NCI-H460 (cell line): ENCODE measurements around the gene ZNF148. TPM values are rescaled to one million over a fixed set of nuclear protein-coding genes. Genes with fewer than 3 reads are reported as not detected.

Source experiments
- DNase-seq: peaks from one replicate; pipeline ENCODE4 v3.0.0-alpha.2; 2016; ENCODE audit warnings: low read depth; ENCODE audit errors: extremely low read depth
- small RNA-seq, 2 experiments: library from RNA; depleted of rRNA; stranded (forward); fragments of <200 nt; gene quantifications; one replicate each; pipeline ENCODE3, GENCODE V24; 2014
- total RNA-seq: library from RNA; depleted of rRNA; stranded (reverse); fragments of >200 nt; shearing (Covaris generic); gene quantifications from 2 replicates; pipeline ENCODE4 v1.2.3, GENCODE V29; 2014; rRNA removed

Gene ZNF148
- total RNA-seq, 1 experiment from 2014 or later, result 20.3 TPM

DNA sequence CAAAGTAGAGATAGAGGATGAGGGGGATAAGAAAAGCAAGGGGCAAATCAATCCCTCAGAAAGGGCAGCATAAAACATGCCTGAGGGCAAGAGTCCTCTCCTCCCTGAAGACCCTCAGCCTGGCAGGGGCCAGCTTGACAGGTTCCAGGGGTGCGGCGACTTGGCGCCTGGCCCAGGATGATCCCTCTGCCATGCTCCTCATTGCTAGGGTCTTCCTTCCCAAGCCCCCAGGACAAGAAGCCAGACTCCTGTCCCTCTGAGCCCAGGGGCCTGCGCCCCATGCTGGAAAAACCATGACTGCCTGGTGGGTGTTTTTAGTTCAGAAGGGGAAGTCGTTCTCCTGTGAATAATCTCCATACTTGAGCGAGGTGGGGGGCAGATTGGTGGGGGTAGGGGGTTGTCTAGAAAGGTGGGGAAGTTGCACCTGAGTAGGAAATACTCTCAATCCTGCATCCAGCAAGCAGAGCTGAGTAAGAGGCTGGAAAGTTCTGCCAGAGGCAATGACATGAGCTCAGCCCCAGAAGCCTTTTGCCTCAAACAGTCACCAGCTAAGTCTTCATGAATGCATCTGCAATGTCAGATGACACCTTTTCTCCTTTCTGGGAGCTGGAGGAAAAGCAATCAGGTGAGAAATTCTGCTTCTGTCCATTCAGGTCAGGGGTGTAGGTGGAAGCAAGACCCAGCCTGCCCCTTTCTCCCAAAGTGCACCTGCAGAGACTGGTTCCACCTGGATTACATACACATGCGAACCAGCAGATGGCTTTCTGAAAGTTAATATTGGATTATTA is 180.9 kb downstream of the ZNF148 start:
- no peak for DNase-seq

GRCh38 chr3:125192190-125193035 is 182.7 kb downstream of the ZNF148 start:
- no peak for DNase-seq

DNA sequence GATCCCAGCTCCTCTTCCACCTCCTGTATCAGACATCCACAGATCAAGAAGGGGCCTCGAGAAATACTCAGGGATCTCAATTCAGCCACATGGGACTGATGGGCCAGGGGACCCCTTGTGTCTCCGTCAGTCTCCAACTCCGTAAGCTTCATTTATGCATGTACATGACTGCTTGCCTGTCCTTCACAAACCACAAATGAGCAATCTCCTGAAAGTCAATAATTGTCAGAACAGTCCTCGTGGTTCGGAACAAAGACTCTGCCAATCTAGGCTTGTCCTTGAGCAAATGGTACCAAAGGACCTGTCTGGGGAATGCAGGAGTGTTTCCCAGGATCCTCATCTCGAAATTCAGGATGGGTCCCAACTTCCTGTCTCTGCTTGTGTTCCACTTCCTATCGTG is 183.4 kb downstream of the ZNF148 start:
- no peak for DNase-seq

DNA sequence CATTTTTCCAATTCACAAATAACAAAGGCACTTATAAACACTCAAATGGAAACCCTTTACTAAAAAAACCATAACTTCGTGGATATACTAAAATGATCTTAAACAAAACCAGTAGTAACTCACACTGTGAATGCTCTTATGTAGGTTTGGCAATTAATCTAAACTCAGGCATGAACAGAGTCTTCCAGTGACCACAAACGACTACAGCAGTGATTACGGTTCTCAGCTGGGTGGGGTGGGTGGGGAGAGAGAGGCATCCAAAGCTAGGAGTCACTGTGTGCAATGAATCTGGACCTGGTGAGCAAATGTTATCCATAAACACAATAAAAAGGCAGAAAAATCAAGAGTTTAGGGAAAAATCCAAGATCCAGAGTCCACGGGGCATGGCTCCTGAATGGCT is 183.9 kb downstream of the ZNF148 start:
- DNase-seq, result no peak

DNA sequence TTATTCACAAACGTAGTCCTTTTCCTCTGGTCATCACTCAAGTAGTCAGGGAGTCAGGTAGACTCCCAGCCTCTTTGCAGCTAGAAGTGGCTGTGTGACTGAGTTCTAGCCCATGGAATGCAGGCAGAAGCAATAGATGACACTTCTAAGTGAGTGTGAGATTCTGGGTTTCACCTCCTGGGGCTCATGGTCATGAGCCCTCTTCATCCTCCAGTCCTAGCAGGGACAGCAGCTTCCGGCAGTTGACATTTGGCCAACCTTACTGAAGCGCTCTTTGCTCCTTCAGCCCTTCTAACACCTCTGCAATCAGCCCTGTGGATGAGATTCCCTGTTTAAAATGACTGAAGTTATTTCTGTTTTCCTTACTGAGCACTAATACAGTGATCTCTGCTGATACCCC is 184.3 kb downstream of the ZNF148 start:
- no peak for DNase-seq

DNA sequence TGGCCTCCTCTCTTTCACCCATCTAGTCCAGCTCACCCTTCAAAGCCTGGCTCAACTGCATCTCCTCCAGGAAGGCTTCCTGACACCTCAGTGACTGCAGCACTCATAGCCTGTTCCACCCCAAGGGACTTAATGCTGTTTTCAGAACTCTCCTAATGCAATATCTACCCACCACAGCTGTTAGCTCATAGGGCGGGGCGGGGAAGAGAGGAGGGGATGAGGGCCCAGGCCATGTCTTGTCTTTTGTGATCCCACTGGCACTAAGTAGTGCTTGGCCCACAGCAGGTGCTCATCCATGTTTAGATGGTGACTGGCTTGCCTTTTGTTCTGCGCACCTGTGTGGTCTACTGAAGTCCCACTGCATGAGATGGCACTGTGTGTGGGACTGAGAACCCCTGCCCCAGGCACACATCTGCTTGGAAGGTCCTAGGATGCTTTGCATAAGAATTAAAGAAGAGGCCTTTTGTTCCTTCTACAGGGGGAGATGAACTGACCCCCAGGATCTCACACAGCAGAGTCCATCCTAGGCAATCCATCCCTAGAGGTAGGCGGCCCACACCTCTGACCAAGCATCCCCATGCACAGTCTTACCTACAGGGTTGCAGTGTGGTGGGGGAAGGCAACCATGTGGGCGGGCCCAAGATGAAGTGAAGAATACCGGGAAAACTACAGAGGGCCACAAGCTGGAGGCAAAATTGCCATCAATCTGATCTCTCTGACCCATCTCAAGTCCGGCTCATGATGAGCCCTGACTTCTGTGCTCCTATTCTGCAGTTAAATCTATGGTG is 185.6 kb downstream of the ZNF148 start:
- no peak for DNase-seq

DNA sequence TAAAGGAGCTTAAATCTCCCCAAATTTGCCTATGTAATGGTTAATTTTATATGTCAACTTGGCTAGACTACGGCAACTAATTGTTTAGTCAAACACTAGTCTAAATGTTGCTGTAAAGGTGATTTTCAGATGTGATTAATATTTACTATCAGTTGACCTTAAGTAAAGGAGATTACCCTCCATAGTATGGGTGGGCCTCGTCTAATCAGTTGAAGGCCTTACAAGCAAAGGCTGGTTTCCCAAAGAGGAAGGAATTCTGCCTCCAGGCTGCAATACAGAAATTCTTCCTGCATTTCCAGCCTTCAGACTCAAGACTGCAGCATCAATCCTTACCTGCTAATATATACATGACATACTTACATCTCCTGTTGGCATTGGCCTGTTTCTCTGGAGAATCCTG is 186.2 kb downstream of the ZNF148 start:
- no peak for DNase-seq

- no peak for DNase-seq
Observed at GRCh38 chr3:125187599-125187910, 187.6 kb downstream of the ZNF148 start.

GRCh38 chr3:125186800-125187598 is 188.1 kb downstream of the ZNF148 start:
- DNase-seq, result no peak

DNA sequence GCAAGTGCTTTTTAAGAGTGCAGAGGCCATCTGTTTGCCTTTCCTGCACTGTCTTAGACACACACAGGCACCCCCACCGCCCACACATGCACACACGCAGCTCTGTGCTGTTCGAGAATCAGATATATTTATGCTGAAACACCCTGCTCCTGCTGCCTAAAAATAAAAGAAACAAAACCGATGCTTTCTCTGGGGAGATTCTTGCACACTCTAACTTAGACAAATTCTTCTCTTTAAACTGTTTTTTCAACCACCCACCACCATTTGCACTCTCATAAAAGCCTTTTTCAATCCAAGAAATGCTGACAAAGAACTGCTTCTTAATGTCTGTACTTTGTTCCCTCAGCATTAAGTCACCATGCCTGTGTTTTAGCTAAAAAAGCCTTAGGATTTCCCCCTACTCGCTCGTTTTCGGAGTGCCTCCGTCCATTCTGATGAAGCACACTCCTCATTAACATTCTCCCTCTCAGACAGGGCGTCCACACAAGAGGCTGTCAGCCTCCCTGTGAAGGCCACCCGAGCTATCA is 188.8 kb downstream of the ZNF148 start:
- no peak for DNase-seq

DNA sequence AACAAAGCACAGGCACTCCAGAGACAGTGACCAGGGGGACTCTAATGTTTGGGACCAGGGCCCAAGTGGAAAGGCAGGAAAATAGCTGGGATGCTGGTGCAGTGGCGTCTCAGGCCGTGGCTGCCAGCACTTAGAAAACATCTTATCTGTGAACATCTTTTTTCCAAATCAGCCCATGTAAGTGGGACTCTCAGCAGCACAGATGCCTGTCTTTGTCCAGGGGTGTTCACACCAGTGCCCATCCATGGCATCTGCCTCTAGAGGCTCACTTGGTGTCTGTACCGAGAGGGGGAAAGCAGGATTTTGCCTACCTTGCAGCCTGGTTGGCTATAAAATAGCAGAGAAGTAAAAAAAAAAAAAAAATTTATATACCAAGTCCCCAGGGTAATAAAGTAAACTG is 189.3 kb downstream of the ZNF148 start:
- DNase-seq, result no peak

DNA sequence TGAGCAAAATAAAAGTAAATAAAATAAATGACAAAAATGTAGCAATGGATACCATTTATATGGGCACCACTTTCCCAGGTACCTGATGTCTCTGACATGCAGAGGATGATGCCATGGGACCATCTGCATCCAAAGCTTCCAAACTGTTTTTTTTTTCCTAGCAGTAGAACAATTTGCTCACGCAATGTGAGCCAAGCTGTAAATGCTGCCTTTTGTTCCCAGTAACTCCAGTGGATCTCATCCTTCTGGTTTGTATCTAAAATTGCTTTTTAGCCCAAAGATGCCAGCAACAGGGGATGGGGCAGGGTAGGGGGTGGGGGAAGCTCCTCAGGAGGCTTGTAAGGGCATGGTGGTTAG is 195.3 kb downstream of the ZNF148 start:
- no peak for DNase-seq

DNA sequence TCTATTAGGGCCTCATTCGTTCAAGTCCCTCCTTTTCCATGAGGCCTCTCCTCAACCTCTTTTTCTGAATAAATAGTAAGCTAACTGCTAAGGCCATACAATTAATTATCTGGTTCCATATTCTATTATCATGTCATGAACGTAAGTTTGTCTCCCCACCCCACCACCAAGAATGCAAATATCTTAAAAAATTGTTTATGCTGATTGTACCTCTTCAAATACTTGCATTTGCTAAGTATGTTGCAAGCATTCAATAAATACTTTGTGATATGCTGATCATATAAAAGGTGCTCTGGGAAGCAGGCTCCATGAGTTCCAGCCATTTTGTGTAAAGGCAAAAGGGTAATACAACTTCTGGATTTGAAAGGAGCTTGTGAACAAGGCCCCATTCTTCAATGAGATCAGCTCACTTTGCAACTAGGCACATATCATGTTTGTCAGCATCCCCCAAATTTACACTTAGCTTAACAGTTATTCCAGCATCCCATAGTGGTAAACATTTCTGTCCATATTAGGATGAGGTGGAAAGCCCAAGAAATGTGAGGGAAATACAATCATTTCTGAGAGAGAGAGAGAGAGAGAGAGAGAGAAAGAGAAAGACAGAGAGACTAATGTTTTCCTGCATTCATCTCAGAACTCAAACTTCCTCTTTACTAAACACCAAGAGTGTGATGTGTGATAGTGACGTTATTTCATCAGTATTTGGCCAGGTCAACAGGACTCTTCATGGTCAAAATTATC is 195.8 kb downstream of the ZNF148 start:
- no peak for DNase-seq

- no peak for DNase-seq
Observed at GRCh38 chr3:125177746-125178145, 197.4 kb downstream of the ZNF148 start.

Small RNA genes within 50 kb of the gene (small RNA-seq; reads per million reads assigned to genes)
- gene RNU6-232P, result 0 reads per million in 2 experiments

Other genes with a start within 250 kb of the ZNF148 start
- gene SLC12A8, start 162.6 kb downstream of the ZNF148 start, total RNA-seq, result 8.9 and 9.3 TPM in 2 replicates
- gene SNX4, start 144.9 kb upstream of the ZNF148 start, total RNA-seq, result 33.2 and 35.4 TPM in 2 replicates
- gene OSBPL11, start 220.2 kb upstream of the ZNF148 start, total RNA-seq, result 6.3 and 9.3 TPM in 2 replicates